Heart left ventricle (tissue), 13 donors: ENCODE data around the gene GNA14.

Experiments used
- POLR2A ChIP-seq, 2 donors: fragments of 450-650 bp; IDR thresholded peaks; one replicate each; pipeline ENCODE4 v1.6.1; 2017; ENCODE audit warnings: antibody characterized with exemption in 2 of 2, mild to moderate bottlenecking in 2 of 2, moderate library complexity in 2 of 2
- TF ChIP-seq, protein P1 (sequence below), 12 donors: fragments of 200-600 bp; sonication (generic) in 4 of 12; IDR thresholded peaks; one replicate each; pipeline versions ENCODE4 v1.5.0 to v1.8.0; 2018 to 2022; ENCODE audit warnings: antibody characterized with exemption in 12 of 12, mild to moderate bottlenecking in 5 of 12
- donor health status: ischemic (EF 13 %, LVEDD 7.1; RV severe dilation, severe dysfunction).
- donor health status: DM: no; HTN: yes; CAD: no.
- donor health status: DM: no; HTN: no; CAD: no.
- donor health status: ischemic (EF 25% LVEDD 6.9; RV normal size, moderate dysfunction).
- donor health status: ischemic (EF 25% LVEDD 5.7; RV mildly dilated, moderate dysfunction).
- donor health status: ischemic (EF 35%, LVEDD 5.7; RV mildly dilated, moderate dysfunction).
- donor health status: nonischemic (EF 11% LVEDD 7.7; RV severe dilation, severe dysfunction).
- donor health status: DM: yes; HTN: yes; CAD: no.
- donor health status: PGD.
- donor health status: ischemic (EF 29% LVEDD 5.4; RV normal size, mild dysfunction).
- donor health status: nonischemic (EF 23%, LVEDD 6.1; RV moderate dilation, normal function).

DNA sequence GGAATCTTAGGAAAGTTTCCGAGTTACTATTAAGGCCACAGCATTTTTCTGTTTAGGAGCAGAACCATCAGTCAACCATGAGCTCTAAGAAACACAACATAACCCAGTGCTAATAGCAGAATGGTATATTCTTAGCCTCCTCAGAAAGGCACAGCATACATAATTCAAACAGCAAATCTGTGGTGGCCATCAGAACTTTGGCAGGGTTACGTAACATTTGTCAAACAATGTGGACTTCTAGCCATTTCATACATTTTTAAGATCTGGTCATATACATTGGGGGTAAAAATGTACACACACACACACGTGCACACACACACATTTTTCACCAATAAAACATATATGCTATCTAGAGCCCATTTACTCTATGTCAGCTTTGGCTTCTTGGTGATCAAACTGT lies 225.2 kb downstream of the GNA14 start:
- TF ChIP-seq POLR2A (IDR thresholded peaks at IDR 0.05), result no peak
- TF ChIP-seq, protein P1, sequence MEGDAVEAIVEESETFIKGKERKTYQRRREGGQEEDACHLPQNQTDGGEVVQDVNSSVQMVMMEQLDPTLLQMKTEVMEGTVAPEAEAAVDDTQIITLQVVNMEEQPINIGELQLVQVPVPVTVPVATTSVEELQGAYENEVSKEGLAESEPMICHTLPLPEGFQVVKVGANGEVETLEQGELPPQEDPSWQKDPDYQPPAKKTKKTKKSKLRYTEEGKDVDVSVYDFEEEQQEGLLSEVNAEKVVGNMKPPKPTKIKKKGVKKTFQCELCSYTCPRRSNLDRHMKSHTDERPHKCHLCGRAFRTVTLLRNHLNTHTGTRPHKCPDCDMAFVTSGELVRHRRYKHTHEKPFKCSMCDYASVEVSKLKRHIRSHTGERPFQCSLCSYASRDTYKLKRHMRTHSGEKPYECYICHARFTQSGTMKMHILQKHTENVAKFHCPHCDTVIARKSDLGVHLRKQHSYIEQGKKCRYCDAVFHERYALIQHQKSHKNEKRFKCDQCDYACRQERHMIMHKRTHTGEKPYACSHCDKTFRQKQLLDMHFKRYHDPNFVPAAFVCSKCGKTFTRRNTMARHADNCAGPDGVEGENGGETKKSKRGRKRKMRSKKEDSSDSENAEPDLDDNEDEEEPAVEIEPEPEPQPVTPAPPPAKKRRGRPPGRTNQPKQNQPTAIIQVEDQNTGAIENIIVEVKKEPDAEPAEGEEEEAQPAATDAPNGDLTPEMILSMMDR (IDR thresholded peaks at IDR 0.05), result no peak
